Type B pancreatic cell (in vitro differentiated cells): Measurements from ENCODE around the gene TNNT1. TPM values are rescaled to one million over a fixed set of nuclear protein-coding genes. Genes with fewer than 3 reads are reported as not detected.

Experiments
- DNase-seq: peaks from one replicate; pipeline ENCODE4 v3.0.0; 2021; ENCODE audit warnings: mixed read lengths; ENCODE audit not compliant: unreplicated experiment; ENCODE audit errors: extremely low spot score
- H3K27ac Mint-ChIP-seq: 2 replicates; pipeline ENCODE4 v1.8.0; 2021; ENCODE audit warnings: mild to moderate bottlenecking, mixed read lengths
- H3K27me3 Mint-ChIP-seq: 2 replicates; pipeline ENCODE4 v1.8.0; 2021; ENCODE audit warnings: mixed read lengths
- H3K36me3 Mint-ChIP-seq: 2 replicates; pipeline ENCODE4 v1.8.0; 2021; ENCODE audit warnings: mixed read lengths
- H3K4me1 Mint-ChIP-seq: one replicate; pipeline ENCODE4 v1.8.0; 2021; ENCODE audit warnings: mixed read lengths; ENCODE audit not compliant: unreplicated experiment
- H3K4me3 Mint-ChIP-seq: 2 replicates; pipeline ENCODE4 v1.8.0; 2021; ENCODE audit warnings: mild to moderate bottlenecking, mixed read lengths
- H3K9me3 Mint-ChIP-seq: 2 replicates; pipeline ENCODE4 v1.8.0; 2021; ENCODE audit warnings: mixed read lengths
- CTCF ChIP-seq: fragments of 200-600 bp; sonication (generic); conservative IDR thresholded peaks from 2 replicates; pipeline ENCODE4 v1.5.0; 2021; ENCODE audit warnings: antibody characterized with exemption, mild to moderate bottlenecking
- total RNA-seq: library from RNA; stranded (reverse); gene quantifications from 2 replicates; pipeline ENCODE4 v1.2.1, GENCODE V29; 2021; ENCODE audit warnings: low replicate concordance

The TNNT1 gene
- total RNA-seq, 1 donor from 2014 or later = 27.6 TPM

GRCh38 chr19:55087542-55087901 is 61.5 kb downstream of the TNNT1 start:
- TF ChIP-seq CTCF = no peak
- Mint-ChIP-seq H3K36me3 (peaks cover 8% of the 10 kb centered on the region), H3K4me1 (peaks cover 22% of the 10 kb centered on the region), H3K27me3 (peaks cover 50% of the 10 kb centered on the region), H3K9me3 (no peaks in the 10 kb centered on the region), H3K27ac (peak overlapping the region; percentile 16), H3K4me3 (peak overlapping the region; percentile 88)
- no peak for DNase-seq

- peak overlapping the region; percentile 16 for H3K27ac Mint-ChIP-seq
- peaks cover 9% of the 10 kb centered on the region for H3K36me3 Mint-ChIP-seq
- H3K27me3 Mint-ChIP-seq = peaks cover 53% of the 10 kb centered on the region
- peak; percentile 89 for DNase-seq
- H3K4me1 Mint-ChIP-seq = peaks cover 22% of the 10 kb centered on the region
- H3K9me3 Mint-ChIP-seq = no peaks in the 10 kb centered on the region
- no peak for TF ChIP-seq CTCF
- peak overlapping the region; percentile 88 for H3K4me3 Mint-ChIP-seq
These were observed 62.1 kb downstream of the TNNT1 start for GRCh38 chr19:55086730-55087541.

GRCh38 chr19:55085923-55086715 is 62.9 kb downstream of the TNNT1 start:
- DNase-seq = no peak
- H3K4me3 Mint-ChIP-seq = peak overlapping the region; percentile 63
- TF ChIP-seq CTCF = no peak

GRCh38 chr19:55084416-55084815 is 64.6 kb downstream of the TNNT1 start:
- H3K36me3 Mint-ChIP-seq = peaks cover 9% of the 10 kb centered on the region
- H3K4me1 Mint-ChIP-seq = peaks cover 27% of the 10 kb centered on the region
- no peaks in the 10 kb centered on the region for H3K9me3 Mint-ChIP-seq
- DNase-seq = no peak
- no peak overlapping the region for H3K27ac Mint-ChIP-seq
- no peak for TF ChIP-seq CTCF
- H3K27me3 Mint-ChIP-seq = peaks cover 72% of the 10 kb centered on the region
- peak overlapping the region; percentile 15 for H3K4me3 Mint-ChIP-seq

More at GRCh38 chr19:55085923-55086715, 62.9 kb downstream of the TNNT1 start:
- H3K27me3 Mint-ChIP-seq = peaks cover 58% of the 10 kb centered on the region
- H3K9me3 Mint-ChIP-seq = no peaks in the 10 kb centered on the region
- peaks cover 9% of the 10 kb centered on the region for H3K36me3 Mint-ChIP-seq
- peaks cover 22% of the 10 kb centered on the region for H3K4me1 Mint-ChIP-seq
- no peak overlapping the region for H3K27ac Mint-ChIP-seq

GRCh38 chr19:55083004-55083850 is 65.8 kb downstream of the TNNT1 start:
- TF ChIP-seq CTCF = no peak
- H3K4me3 Mint-ChIP-seq = no peak overlapping the region
- H3K9me3 Mint-ChIP-seq = no peaks in the 10 kb centered on the region
- no peak for DNase-seq
- H3K27me3 Mint-ChIP-seq = peaks cover 70% of the 10 kb centered on the region
- peaks cover 6% of the 10 kb centered on the region for H3K36me3 Mint-ChIP-seq
- peak overlapping the region; percentile 26 for H3K27ac Mint-ChIP-seq
- H3K4me1 Mint-ChIP-seq = peaks cover 20% of the 10 kb centered on the region
